Thoracic aorta (tissue), 2 donors: ENCODE data around the gene PHKA2. TPM values are rescaled to one million over a fixed set of nuclear protein-coding genes. Genes with fewer than 3 reads are reported as not detected.

Source experiments
- ATAC-seq: fragments of 150-250 bp; one replicate; pipeline ENCODE4 v1.8.0; 2017; ENCODE audit warnings: low read depth; ENCODE audit not compliant: insufficient number of reproducible peaks, low FRiP score
- DNase-seq: peaks from one replicate; pipeline ENCODE4 v3.0.0-alpha.2; 2020; ENCODE audit warnings: low spot score
- H3K27ac ChIP-seq, 2 donors: fragments of 200-600 bp; sonication (generic); 1 replicate in 1 of 2; 2 replicates in 1 of 2; pipeline ENCODE4 v1.5.1; 2016; ENCODE audit warnings: mild to moderate bottlenecking in 2 of 2, moderate library complexity in 2 of 2
- H3K27me3 ChIP-seq: fragments of 200-600 bp; sonication (generic); replicated peaks from 2 replicates; pipeline ENCODE4 v1.6.0; 2016; ENCODE audit warnings: mild to moderate bottlenecking; ENCODE audit not compliant: insufficient read depth
- H3K36me3 ChIP-seq: fragments of 200-600 bp; sonication (generic); one replicate; pipeline ENCODE4 v1.5.1; 2016
- H3K4me1 ChIP-seq, 2 donors: fragments of 200-600 bp; sonication (generic); 1 replicate in 1 of 2; 2 replicates in 1 of 2; pipeline versions ENCODE4 v1.5.1 to v1.6.0; 2016; ENCODE audit warnings: low read depth in 2 of 2, mild to moderate bottlenecking in 1 of 2; ENCODE audit not compliant: control insufficient read depth in 1 of 2
- H3K4me3 ChIP-seq: fragments of 200-600 bp; sonication (generic); 2 replicates; pipeline ENCODE4 v1.5.1; 2016; ENCODE audit warnings: mild to moderate bottlenecking
- H3K9me3 ChIP-seq: fragments of 200-600 bp; sonication (generic); 2 replicates; pipeline ENCODE4 v1.5.1; 2016
- total RNA-seq, 2 donors: library from RNA; depleted of rRNA; stranded (reverse); fragments of >200 nt; gene quantifications; one replicate each; pipeline versions ENCODE4 v1.1.0 to v1.2.3, GENCODE V29; 2016
- TF ChIP-seq, protein P1 (sequence below): fragments of 200-600 bp; sonication (generic); IDR thresholded peaks from one replicate; pipeline ENCODE4 v1.5.1; 2019; ENCODE audit warnings: antibody characterized with exemption

PHKA2 gene
- total RNA-seq, 2 donors from 2014 or later: 26.5 to 28.3 TPM

DNA sequence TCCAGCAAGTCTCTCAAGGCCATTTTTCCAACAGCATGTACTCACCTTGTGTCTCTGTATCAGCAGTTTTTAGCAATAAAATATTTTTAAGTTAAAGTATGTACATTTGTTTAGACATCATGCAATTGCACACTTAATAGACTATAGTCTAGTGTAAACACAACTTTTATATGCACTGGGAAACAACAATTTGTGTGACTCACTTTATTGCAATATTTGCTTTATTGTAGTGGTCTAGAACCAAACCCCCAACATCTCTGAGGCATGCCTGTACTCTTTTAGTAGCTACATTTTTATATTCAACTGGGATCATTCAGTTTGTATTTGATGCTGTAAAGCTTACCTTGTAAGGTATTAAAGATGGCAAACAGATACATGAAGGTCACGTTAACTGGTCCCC, 14.7 kb upstream of the PHKA2 start:
- H3K27ac ChIP-seq: peak overlapping the region in 1 of 2 donors; percentile 12
- no peak for DNase-seq
- peaks cover 0 to 10% of the 10 kb centered on the region in 2 donors for H3K4me1 ChIP-seq
- ATAC-seq: no peak
- TF ChIP-seq, protein P1, sequence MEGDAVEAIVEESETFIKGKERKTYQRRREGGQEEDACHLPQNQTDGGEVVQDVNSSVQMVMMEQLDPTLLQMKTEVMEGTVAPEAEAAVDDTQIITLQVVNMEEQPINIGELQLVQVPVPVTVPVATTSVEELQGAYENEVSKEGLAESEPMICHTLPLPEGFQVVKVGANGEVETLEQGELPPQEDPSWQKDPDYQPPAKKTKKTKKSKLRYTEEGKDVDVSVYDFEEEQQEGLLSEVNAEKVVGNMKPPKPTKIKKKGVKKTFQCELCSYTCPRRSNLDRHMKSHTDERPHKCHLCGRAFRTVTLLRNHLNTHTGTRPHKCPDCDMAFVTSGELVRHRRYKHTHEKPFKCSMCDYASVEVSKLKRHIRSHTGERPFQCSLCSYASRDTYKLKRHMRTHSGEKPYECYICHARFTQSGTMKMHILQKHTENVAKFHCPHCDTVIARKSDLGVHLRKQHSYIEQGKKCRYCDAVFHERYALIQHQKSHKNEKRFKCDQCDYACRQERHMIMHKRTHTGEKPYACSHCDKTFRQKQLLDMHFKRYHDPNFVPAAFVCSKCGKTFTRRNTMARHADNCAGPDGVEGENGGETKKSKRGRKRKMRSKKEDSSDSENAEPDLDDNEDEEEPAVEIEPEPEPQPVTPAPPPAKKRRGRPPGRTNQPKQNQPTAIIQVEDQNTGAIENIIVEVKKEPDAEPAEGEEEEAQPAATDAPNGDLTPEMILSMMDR: no peak
- H3K36me3 ChIP-seq: no peaks in the 10 kb centered on the region
- no peak overlapping the region for H3K4me3 ChIP-seq
- H3K27me3 ChIP-seq: no peaks in the 10 kb centered on the region
- no peaks in the 10 kb centered on the region for H3K9me3 ChIP-seq

- no peaks in the 10 kb centered on the region for H3K36me3 ChIP-seq
- no peaks in the 10 kb centered on the region for H3K27me3 ChIP-seq
- TF ChIP-seq, protein P1: no peak
- no peak overlapping the region for H3K27ac ChIP-seq
- ATAC-seq: no peak
- no peak overlapping the region for H3K4me3 ChIP-seq
- no peak for DNase-seq
- H3K9me3 ChIP-seq: no peaks in the 10 kb centered on the region
- peaks cover 0 to 10% of the 10 kb centered on the region in 2 donors for H3K4me1 ChIP-seq
Measured at GRCh38 chrX:18997916-18998315, 14.0 kb upstream of the PHKA2 start.

GRCh38 chrX:18996536-18996935, 12.6 kb upstream of the PHKA2 start:
- H3K27ac ChIP-seq: no peak overlapping the region
- TF ChIP-seq, protein P1: no peak
- DNase-seq: no peak
- no peaks in the 10 kb centered on the region for H3K27me3 ChIP-seq
- H3K36me3 ChIP-seq: no peaks in the 10 kb centered on the region
- no peaks in the 10 kb centered on the region for H3K9me3 ChIP-seq
- H3K4me1 ChIP-seq: peaks cover 0 to 10% of the 10 kb centered on the region in 2 donors
- no peak overlapping the region for H3K4me3 ChIP-seq
- ATAC-seq: no peak

GRCh38 chrX:18995221-18995620, 11.3 kb upstream of the PHKA2 start:
- TF ChIP-seq, protein P1: no peak
- DNase-seq (no peak), ATAC-seq (no peak)
- Histone ChIP-seq H3K27me3 (no peaks in the 10 kb centered on the region), H3K27ac (no peak overlapping the region), H3K4me3 (no peak overlapping the region), H3K9me3 (no peaks in the 10 kb centered on the region), H3K36me3 (no peaks in the 10 kb centered on the region), H3K4me1 (peaks cover 0 to 10% of the 10 kb centered on the region in 2 donors)

GRCh38 chrX:18994713-18995112, 10.8 kb upstream of the PHKA2 start:
- Histone ChIP-seq H3K9me3 (no peaks in the 10 kb centered on the region), H3K27me3 (no peaks in the 10 kb centered on the region), H3K36me3 (no peaks in the 10 kb centered on the region), H3K4me3 (no peak overlapping the region), H3K27ac (no peak overlapping the region), H3K4me1 (peaks cover 0 to 10% of the 10 kb centered on the region in 2 donors)
- DNase-seq: no peak
- ATAC-seq: no peak
- TF ChIP-seq, protein P1: no peak
